Calu3 (cell line): ENCODE results near the gene GUCY2D. TPM values are rescaled to one million over a fixed set of nuclear protein-coding genes. Genes with fewer than 3 reads are reported as not detected.
"Not testable (repeated sequence)": the region's sequence is repeated elsewhere in the genome, so short reads cannot be mapped to it uniquely, and the experiment has no call there.

ENCODE experiments used
- BruUV-seq: library from RNA; stranded (reverse); fragments of 400-500 nt; replicated peaks from 2 replicates; lab custom pipeline; 2021; lab: Mats Ljungman, UMichigan
- CTCF ChIA-PET: fragments of 300-600 bp; sonication (Branson Sonifier 250); formaldehyde crosslinking; loops from one replicate; lab custom pipeline; 2022; ENCODE audit warnings: antibody characterized with exemption; lab: Charles Lee
- DNase-seq: peaks from one replicate; pipeline ENCODE4 v3.0.0; 2022
- H3K27ac Mint-ChIP-seq: one replicate; pipeline ENCODE4 v1.8.0; 2022; ENCODE audit warnings: mixed read lengths; ENCODE audit not compliant: unreplicated experiment
- H3K27me3 Mint-ChIP-seq: one replicate; pipeline ENCODE4 v1.8.0; 2022; ENCODE audit warnings: mixed read lengths; ENCODE audit not compliant: unreplicated experiment
- H3K36me3 Mint-ChIP-seq: one replicate; pipeline ENCODE4 v1.8.0; 2022; ENCODE audit warnings: mild to moderate bottlenecking, moderate library complexity, mixed read lengths; ENCODE audit not compliant: insufficient read depth, unreplicated experiment
- H3K4me1 Mint-ChIP-seq: one replicate; pipeline ENCODE4 v1.8.0; 2022; ENCODE audit warnings: mild to moderate bottlenecking, low read depth, mixed read lengths; ENCODE audit not compliant: unreplicated experiment
- H3K4me3 Mint-ChIP-seq: one replicate; pipeline ENCODE4 v1.8.0; 2022; ENCODE audit warnings: mild to moderate bottlenecking, low read depth, moderate library complexity, mixed read lengths; ENCODE audit not compliant: unreplicated experiment
- H3K9me3 Mint-ChIP-seq: one replicate; pipeline ENCODE4 v1.8.0; 2022; ENCODE audit warnings: low read depth, mixed read lengths; ENCODE audit not compliant: unreplicated experiment
- intact Hi-C: fragments of 100-400 bp; cut with micrococcal nuclease; formaldehyde crosslinking; loops from one replicate; pipeline ENCODE4 v1.10.0; 2022; ENCODE audit not compliant: unreplicated experiment
- total RNA-seq: library from RNA; stranded (reverse); gene quantifications from 2 replicates; pipeline ENCODE4 v1.2.3, GENCODE V29; 2022
- TF ChIP-seq, protein P1 (sequence below): fragments of 200-600 bp; IDR thresholded peaks from one replicate; pipeline ENCODE4 v1.8.0; 2022; ENCODE audit warnings: antibody characterized with exemption; ENCODE audit not compliant: unreplicated experiment

Gene GUCY2D
- total RNA-seq, 1 experiment from 2014 or later = not detected

- no peaks in the 10 kb centered on the region for H3K9me3 Mint-ChIP-seq
- H3K4me3 Mint-ChIP-seq = no peak overlapping the region
- intact Hi-C loops = no loop called here
- H3K27ac Mint-ChIP-seq = no peak overlapping the region
- CTCF ChIA-PET = interaction anchor here (0.7 to 1.7 kb wide), 3 partner anchors 10 to 834 kb away, joined by 3 to 11 read pairs (median 5); no protein-coding TSS in a partner anchor
- peaks cover 25% of the 10 kb centered on the region for H3K4me1 Mint-ChIP-seq
- DNase-seq = no peak
- no peaks in the 10 kb centered on the region for H3K36me3 Mint-ChIP-seq
- TF ChIP-seq, protein P1, sequence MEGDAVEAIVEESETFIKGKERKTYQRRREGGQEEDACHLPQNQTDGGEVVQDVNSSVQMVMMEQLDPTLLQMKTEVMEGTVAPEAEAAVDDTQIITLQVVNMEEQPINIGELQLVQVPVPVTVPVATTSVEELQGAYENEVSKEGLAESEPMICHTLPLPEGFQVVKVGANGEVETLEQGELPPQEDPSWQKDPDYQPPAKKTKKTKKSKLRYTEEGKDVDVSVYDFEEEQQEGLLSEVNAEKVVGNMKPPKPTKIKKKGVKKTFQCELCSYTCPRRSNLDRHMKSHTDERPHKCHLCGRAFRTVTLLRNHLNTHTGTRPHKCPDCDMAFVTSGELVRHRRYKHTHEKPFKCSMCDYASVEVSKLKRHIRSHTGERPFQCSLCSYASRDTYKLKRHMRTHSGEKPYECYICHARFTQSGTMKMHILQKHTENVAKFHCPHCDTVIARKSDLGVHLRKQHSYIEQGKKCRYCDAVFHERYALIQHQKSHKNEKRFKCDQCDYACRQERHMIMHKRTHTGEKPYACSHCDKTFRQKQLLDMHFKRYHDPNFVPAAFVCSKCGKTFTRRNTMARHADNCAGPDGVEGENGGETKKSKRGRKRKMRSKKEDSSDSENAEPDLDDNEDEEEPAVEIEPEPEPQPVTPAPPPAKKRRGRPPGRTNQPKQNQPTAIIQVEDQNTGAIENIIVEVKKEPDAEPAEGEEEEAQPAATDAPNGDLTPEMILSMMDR = no peak
- peaks cover 71% of the 10 kb centered on the region for H3K27me3 Mint-ChIP-seq
- no TSS peak for BruUV-seq
Observed at GRCh38 chr17:8059131-8059530, 56.7 kb downstream of the GUCY2D start.

GRCh38 chr17:8060274-8060673 lies 57.9 kb downstream of the GUCY2D start:
- peaks cover 25% of the 10 kb centered on the region for H3K4me1 Mint-ChIP-seq
- TF ChIP-seq, protein P1 = peak; percentile 23
- intact Hi-C loops = loop anchor here (5.0 kb wide), 1 partner anchor 57 kb away; the partner anchor contains the start of gene ALOXE3
- CTCF ChIA-PET = interaction anchor here (0.6 to 1.7 kb wide), 10 partner anchors 9 to 317 kb away, joined by 3 to 11 read pairs (median 4); partner anchors contain the start of genes ALOXE3 and KRABD2
- no TSS peak for BruUV-seq
- H3K27me3 Mint-ChIP-seq = peaks cover 75% of the 10 kb centered on the region
- no peak overlapping the region for H3K27ac Mint-ChIP-seq
- DNase-seq = peak; percentile 67
- no peak overlapping the region for H3K4me3 Mint-ChIP-seq
- no peaks in the 10 kb centered on the region for H3K36me3 Mint-ChIP-seq
- H3K9me3 Mint-ChIP-seq = no peaks in the 10 kb centered on the region

DNA sequence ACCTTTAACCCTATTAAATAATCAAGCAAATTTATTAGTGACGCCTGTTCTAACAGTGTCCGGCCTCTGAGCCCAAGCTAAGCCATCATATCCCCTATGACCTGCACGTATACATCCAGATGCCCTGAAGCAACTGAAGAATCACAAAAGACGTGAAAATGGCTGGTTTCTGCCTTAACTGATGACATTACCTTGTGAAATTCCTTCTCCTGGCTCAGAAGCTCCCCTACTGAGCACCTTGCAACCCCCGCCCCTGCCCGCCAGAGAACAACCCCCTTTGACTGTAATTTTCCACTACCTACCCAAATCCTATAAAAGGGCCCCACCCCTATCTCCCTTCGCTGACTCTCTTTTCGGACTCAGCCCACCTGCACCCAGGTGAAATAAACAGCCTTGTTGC lies 59.4 kb downstream of the GUCY2D start:
- peaks cover 64% of the 10 kb centered on the region for H3K27me3 Mint-ChIP-seq
- DNase-seq, H3K27ac Mint-ChIP-seq, H3K9me3 Mint-ChIP-seq, H3K4me3 Mint-ChIP-seq, BruUV-seq, H3K36me3 Mint-ChIP-seq: not testable (repeated sequence)
- intact Hi-C loops = loop anchor here (5.0 kb wide), 1 partner anchor 55 kb away; the partner anchor contains the start of gene ALOXE3
- CTCF ChIA-PET = interaction anchor here (1.8 kb wide), 1 partner anchor 12 kb away, joined by 12 read pairs; no protein-coding TSS in a partner anchor
- peaks cover 20% of the 10 kb centered on the region for H3K4me1 Mint-ChIP-seq

- no TSS peak for BruUV-seq
- CTCF ChIA-PET = interaction anchor here (1.8 kb wide), 1 partner anchor 11 kb away, joined by 12 read pairs; no protein-coding TSS in a partner anchor
- TF ChIP-seq, protein P1 = no peak
- DNase-seq = no peak
- peaks cover 58% of the 10 kb centered on the region for H3K27me3 Mint-ChIP-seq
- no peak overlapping the region for H3K27ac Mint-ChIP-seq
- H3K36me3 Mint-ChIP-seq = no peaks in the 10 kb centered on the region
- peak overlapping the region; percentile 51 for H3K4me3 Mint-ChIP-seq
- intact Hi-C loops = loop anchor here (5.0 kb wide), 1 partner anchor 55 kb away; the partner anchor contains the start of gene ALOXE3
- H3K9me3 Mint-ChIP-seq = no peaks in the 10 kb centered on the region
- peaks cover 15% of the 10 kb centered on the region for H3K4me1 Mint-ChIP-seq
Observed at GRCh38 chr17:8062435-8062806, 60.0 kb downstream of the GUCY2D start.
